Stomach (tissue), 9 donors: ENCODE measurements around the gene SNRPB2. TPM values are rescaled to one million over a fixed set of nuclear protein-coding genes. Genes with fewer than 3 reads are reported as not detected.

Source experiments
- DNase-seq, 2 donors: peaks; one replicate each; pipeline versions ENCODE4 v3.0.0 to v3.0.0-alpha.2; 2013 to 2019
- H3K27ac ChIP-seq, 5 donors: fragments of 200-600 bp in 4 of 5; sonication (generic) in 4 of 5; one replicate each; pipeline ENCODE4 v1.5.1; 2013 to 2019; ENCODE audit warnings: mild to moderate bottlenecking in 1 of 5, moderate library complexity in 1 of 5
- H3K27me3 ChIP-seq, 3 donors: fragments of 200-600 bp; sonication (generic); one replicate each; pipeline ENCODE4 v1.5.1; 2017 to 2019; ENCODE audit warnings: mixed run types in 1 of 3
- H3K36me3 ChIP-seq, 4 donors: fragments of 200-600 bp; sonication (generic); 1 replicate in 3 of 4; 2 replicates in 1 of 4; pipeline ENCODE4 v1.5.1; 2016 to 2019
- H3K4me1 ChIP-seq, 4 donors: fragments of 200-600 bp; sonication (generic); one replicate each; pipeline ENCODE4 v1.5.1; 2016 to 2019
- H3K4me3 ChIP-seq, 4 donors: fragments of 200-600 bp; sonication (generic) in 3 of 4; one replicate each; pipeline ENCODE4 v1.5.1; 2016 to 2019; ENCODE audit warnings: mild to moderate bottlenecking in 1 of 4
- H3K9me3 ChIP-seq, 4 donors: fragments of 200-600 bp; sonication (generic); one replicate each; pipeline ENCODE4 v1.5.1; 2016 to 2019
- EP300 ChIP-seq: sonication (generic); formaldehyde crosslinking; IDR thresholded peaks from one replicate; pipeline ENCODE4 v1.6.1; 2017; ENCODE audit warnings: antibody characterized with exemption
- POLR2A ChIP-seq, 4 donors: fragments of 450-650 bp; IDR thresholded peaks; one replicate each; pipeline ENCODE4 v1.6.1; 2016; ENCODE audit warnings: antibody characterized with exemption in 4 of 4, control low read depth in 2 of 4, mild to moderate bottlenecking in 1 of 4, moderate library complexity in 1 of 4
- POLR2AphosphoS5 ChIP-seq, 3 donors: sonication (generic); formaldehyde crosslinking; IDR thresholded peaks; one replicate each; pipeline ENCODE4 v1.6.1; 2016; ENCODE audit warnings: antibody characterized with exemption in 3 of 3
- WGBS, 5 donors: extraction: QIAGEN DNeasy Blood & Tissue Kit in 3 of 5; methylation state at CpG; one replicate each; pipeline versions ENCODE4 v1.1.5 to v1.1.7; 2013 to 2018; 5-methylcytosine and 5-hydroxymethylcytosine counted together
- intact Hi-C: fragments of 100-400 bp; cut with DNase I; formaldehyde crosslinking; loops from one replicate; pipeline ENCODE4 v1.15.1; 2023; ENCODE audit warnings: low total_unique reads
- polyA plus RNA-seq, 3 donors: library from polyadenylated mRNA; stranded (reverse); fragments of 200-250 nt; gene quantifications; one replicate each; pipeline ENCODE4 v1.2.3, GENCODE V29; 2013
- total RNA-seq, 5 donors: library from RNA; depleted of rRNA; stranded (reverse); fragments of >200 nt; gene quantifications; one replicate each; pipeline versions ENCODE4 v1.1.0 to v1.2.3, GENCODE V29; 2014 to 2016
- TF ChIP-seq, protein P1 (sequence below), 7 experiments: fragments of 450-650 bp in 4 of 7; fragments of 200-600 bp in 3 of 7; sonication (generic) in 3 of 7; IDR thresholded peaks; one replicate each; pipeline ENCODE4 v1.5.1; 2016 to 2019; ENCODE audit warnings: antibody characterized with exemption in 7 of 7, control low read depth in 2 of 7, mild to moderate bottlenecking in 1 of 7
- donor health status: healthy with polysubstance abuse.
- donor health status: Bipolar disorder and iron deficiency.
- donor health status: healthy.

SNRPB2 gene
- total and polyA plus RNA-seq, 8 donors, result 2.6 to 67.4 (median 44.4) TPM; not detected in 1

DNA sequence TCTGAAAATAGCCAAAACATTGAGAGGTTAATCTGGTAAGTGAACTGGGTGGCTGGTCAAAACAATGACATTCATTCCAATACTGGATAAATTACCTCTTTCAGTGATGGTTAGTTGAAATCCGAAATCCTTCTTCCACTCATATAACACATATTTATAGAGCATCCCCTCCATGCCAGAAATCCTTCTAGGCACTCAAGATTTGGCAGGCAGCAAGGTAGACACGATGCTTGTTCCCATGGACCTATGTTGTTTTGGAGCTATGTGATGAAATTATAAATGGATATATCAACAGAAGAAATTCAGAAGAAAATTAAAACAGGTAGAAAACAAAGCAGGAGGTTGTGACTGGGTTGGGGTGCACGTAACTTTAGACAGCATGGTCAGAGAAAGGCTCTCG lies 26.3 kb upstream of the SNRPB2 start:
- intact Hi-C loops, result no loop called here
- WGBS, 5 donors, result 71 to 88% (median 88%) methylated on average over 4 of the region's 4 CpGs
- Histone ChIP-seq H3K4me3 (no peak overlapping the region), H3K36me3 (no peaks in the 10 kb centered on the region), H3K27ac (no peak overlapping the region), H3K9me3 (peaks cover 0 to 10% (median 7%) of the 10 kb centered on the region in 4 donors), H3K27me3 (peaks cover 0 to 7% (median 0%) of the 10 kb centered on the region in 3 donors), H3K4me1 (no peaks in the 10 kb centered on the region)
- TF ChIP-seq, protein P1, sequence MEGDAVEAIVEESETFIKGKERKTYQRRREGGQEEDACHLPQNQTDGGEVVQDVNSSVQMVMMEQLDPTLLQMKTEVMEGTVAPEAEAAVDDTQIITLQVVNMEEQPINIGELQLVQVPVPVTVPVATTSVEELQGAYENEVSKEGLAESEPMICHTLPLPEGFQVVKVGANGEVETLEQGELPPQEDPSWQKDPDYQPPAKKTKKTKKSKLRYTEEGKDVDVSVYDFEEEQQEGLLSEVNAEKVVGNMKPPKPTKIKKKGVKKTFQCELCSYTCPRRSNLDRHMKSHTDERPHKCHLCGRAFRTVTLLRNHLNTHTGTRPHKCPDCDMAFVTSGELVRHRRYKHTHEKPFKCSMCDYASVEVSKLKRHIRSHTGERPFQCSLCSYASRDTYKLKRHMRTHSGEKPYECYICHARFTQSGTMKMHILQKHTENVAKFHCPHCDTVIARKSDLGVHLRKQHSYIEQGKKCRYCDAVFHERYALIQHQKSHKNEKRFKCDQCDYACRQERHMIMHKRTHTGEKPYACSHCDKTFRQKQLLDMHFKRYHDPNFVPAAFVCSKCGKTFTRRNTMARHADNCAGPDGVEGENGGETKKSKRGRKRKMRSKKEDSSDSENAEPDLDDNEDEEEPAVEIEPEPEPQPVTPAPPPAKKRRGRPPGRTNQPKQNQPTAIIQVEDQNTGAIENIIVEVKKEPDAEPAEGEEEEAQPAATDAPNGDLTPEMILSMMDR (IDR thresholded peaks at IDR 0.05), result no peak
- no peak for TF ChIP-seq POLR2A (IDR thresholded peaks at IDR 0.05)
- DNase-seq, result no peak

DNA sequence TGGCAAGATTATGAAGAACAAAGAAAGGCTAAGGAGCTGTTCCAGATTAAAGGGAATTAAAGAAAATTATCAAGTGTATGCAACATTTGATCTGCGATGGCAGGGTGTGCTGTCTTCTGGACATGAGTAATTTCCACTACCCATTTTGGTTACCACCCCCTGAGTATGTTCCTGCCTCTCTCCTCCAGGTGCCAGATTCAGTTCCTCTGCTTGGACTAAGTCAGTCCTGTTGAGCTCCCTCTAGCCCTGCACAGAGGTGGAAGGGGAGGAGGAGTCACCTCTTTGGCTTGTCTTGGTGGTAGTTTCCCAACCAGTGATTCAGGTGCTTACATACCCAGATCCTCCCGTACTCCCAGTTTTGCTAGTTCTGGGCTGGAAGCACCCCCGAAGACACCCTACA lies 22.2 kb upstream of the SNRPB2 start:
- no peak for TF ChIP-seq EP300
- TF ChIP-seq, protein P1 (IDR thresholded peaks at IDR 0.05), result no peak
- no peak for TF ChIP-seq POLR2A (IDR thresholded peaks at IDR 0.05)
- TF ChIP-seq POLR2AphosphoS5 (IDR thresholded peaks at IDR 0.05), result no peak
- H3K4me1 ChIP-seq, result no peaks in the 10 kb centered on the region
- no peak for DNase-seq
- peaks cover 0 to 10% (median 7%) of the 10 kb centered on the region in 4 donors for H3K9me3 ChIP-seq
- peaks cover 0 to 7% (median 0%) of the 10 kb centered on the region in 3 donors for H3K27me3 ChIP-seq
- no peak overlapping the region for H3K4me3 ChIP-seq
- H3K36me3 ChIP-seq, result no peaks in the 10 kb centered on the region
- intact Hi-C loops, result no loop called here
- WGBS, 5 donors, result 95 to 97% (median 95%) methylated on average over 3 of the region's 3 CpGs
- H3K27ac ChIP-seq, result no peak overlapping the region

DNA sequence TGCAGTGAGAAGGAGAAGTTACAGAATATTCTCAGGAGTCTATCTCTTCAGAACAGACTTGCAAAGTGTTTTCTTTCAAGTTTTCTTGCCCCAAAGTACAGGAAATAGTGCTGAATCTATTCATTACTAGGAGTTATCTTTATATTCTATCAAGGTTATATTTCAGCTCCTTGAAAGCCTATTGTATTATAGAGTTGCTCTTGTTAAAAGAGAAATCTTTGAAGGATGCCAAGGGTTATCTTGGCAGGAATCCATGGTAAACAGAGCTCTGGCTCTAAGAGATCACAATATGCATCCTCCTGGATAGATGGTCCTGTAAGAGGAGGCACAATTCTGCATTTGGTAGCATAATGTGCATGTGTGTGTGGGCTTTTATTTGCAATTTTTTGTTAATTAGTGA lies 21.2 kb upstream of the SNRPB2 start:
- no peak overlapping the region for H3K4me3 ChIP-seq
- intact Hi-C loops, result no loop called here
- H3K4me1 ChIP-seq, result no peaks in the 10 kb centered on the region
- no peaks in the 10 kb centered on the region for H3K36me3 ChIP-seq
- H3K27ac ChIP-seq, result no peak overlapping the region
- no peak for DNase-seq
- TF ChIP-seq POLR2AphosphoS5 (IDR thresholded peaks at IDR 0.05), result no peak
- no peak for TF ChIP-seq EP300
- TF ChIP-seq, protein P1 (IDR thresholded peaks at IDR 0.05), result no peak
- TF ChIP-seq POLR2A (IDR thresholded peaks at IDR 0.05), result no peak
- peaks cover 0 to 10% (median 7%) of the 10 kb centered on the region in 4 donors for H3K9me3 ChIP-seq
- H3K27me3 ChIP-seq, result peaks cover 0 to 7% (median 0%) of the 10 kb centered on the region in 3 donors

DNA sequence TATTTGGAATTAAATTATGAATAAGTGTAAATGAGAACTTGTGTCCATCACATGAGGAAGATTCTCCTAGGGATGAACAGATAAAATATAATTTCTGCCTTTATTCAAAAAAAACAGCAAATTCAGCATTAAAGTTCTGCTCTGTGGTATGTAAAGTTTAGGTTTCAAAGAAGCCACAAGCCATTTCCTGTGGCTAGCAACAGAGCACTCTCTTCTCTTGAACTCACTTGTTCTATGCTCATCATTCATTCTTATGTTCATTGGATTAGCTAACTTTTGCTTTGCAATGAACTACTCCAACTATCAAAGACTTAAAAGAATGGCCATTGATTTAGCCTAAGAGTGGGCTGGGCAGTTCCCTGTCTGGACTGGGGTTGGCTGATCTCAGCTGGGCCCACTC lies 20.8 kb upstream of the SNRPB2 start:
- Histone ChIP-seq H3K4me3 (no peak overlapping the region), H3K27ac (no peak overlapping the region), H3K9me3 (peaks cover 0 to 10% (median 7%) of the 10 kb centered on the region in 4 donors), H3K4me1 (no peaks in the 10 kb centered on the region), H3K36me3 (no peaks in the 10 kb centered on the region), H3K27me3 (peaks cover 0 to 7% (median 0%) of the 10 kb centered on the region in 3 donors)
- TF ChIP-seq POLR2AphosphoS5 (IDR thresholded peaks at IDR 0.05) (no peak), POLR2A (IDR thresholded peaks at IDR 0.05) (no peak), EP300 (no peak)
- TF ChIP-seq, protein P1 (IDR thresholded peaks at IDR 0.05), result no peak
- no peak for DNase-seq
- intact Hi-C loops, result no loop called here
